NB4 (cell line): ENCODE results near the gene DLG2.

Source experiments
- CTCF ChIP-seq: IDR thresholded peaks from one replicate; pipeline ENCODE4 v1.5.1; 2012; ENCODE audit warnings: low read depth, low read length
- POLR2A ChIP-seq: IDR thresholded peaks from 2 replicates; pipeline ENCODE4 v1.6.1; 2011; ENCODE audit warnings: mild to moderate bottlenecking; ENCODE audit not compliant: insufficient read length; ENCODE audit errors: extremely low read depth

GRCh38 chr11:84471501-84471900 is 1155.6 kb downstream of the DLG2 start:
- no peak for TF ChIP-seq POLR2A
- TF ChIP-seq CTCF, result no peak
